ENCODE measurements around the gene ZDHHC12. TPM values are rescaled to one million over a fixed set of nuclear protein-coding genes. Genes with fewer than 3 reads are reported as not detected.
A peak's percentile ranks its signal among the peaks of the same experiment; 100 is the strongest.

Gene ZDHHC12
- total and polyA plus RNA-seq, 11 donors: 5.1 to 29.8 (median 10.9) TPM

GRCh38 chr9:128750926-128751595 lies 27.1 kb upstream of the ZDHHC12 start:
- Histone ChIP-seq H3K4me1 (no peaks in the 10 kb centered on the region), H3K36me3 (peaks cover 0 to 85% (median 74%) of the 10 kb centered on the region in 9 donors), H3K9me3 (no peaks in the 10 kb centered on the region), H3K4me3 (no peak overlapping the region), H3K27me3 (no peaks in the 10 kb centered on the region), H3K27ac (no peak overlapping the region)
- ATAC-seq (no peak), DNase-seq (no peak)
- intact Hi-C loops (cut with DNase I): no loop called here
- TF ChIP-seq CTCF (IDR thresholded peaks at IDR 0.05) (no peak), POLR2A (IDR thresholded peaks at IDR 0.05) (no peak)
- WGBS, 4 donors: 85 to 96% (median 92%) methylated on average over 19 to 22 of the region's 22 CpGs

GRCh38 chr9:128747241-128747640 lies 23.3 kb upstream of the ZDHHC12 start:
- intact Hi-C loops (cut with DNase I): no loop called here
- TF ChIP-seq CTCF (IDR thresholded peaks at IDR 0.05) (no peak), POLR2A (IDR thresholded peaks at IDR 0.05) (no peak)
- no peak overlapping the region for H3K4me3 ChIP-seq
- 97 to 100% (median 99%) methylated on average over 1 of the region's 1 CpG for WGBS, 4 donors
- H3K36me3 ChIP-seq: peaks cover 0 to 64% (median 48%) of the 10 kb centered on the region in 9 donors
- H3K9me3 ChIP-seq: no peaks in the 10 kb centered on the region
- no peaks in the 10 kb centered on the region for H3K27me3 ChIP-seq
- no peak overlapping the region for H3K27ac ChIP-seq
- H3K4me1 ChIP-seq: no peaks in the 10 kb centered on the region
- no peak for DNase-seq
- no peak for ATAC-seq

- Histone ChIP-seq H3K27ac (no peak overlapping the region), H3K4me3 (no peak overlapping the region), H3K9me3 (no peaks in the 10 kb centered on the region), H3K36me3 (peaks cover 0 to 78% (median 56%) of the 10 kb centered on the region in 9 donors), H3K27me3 (no peaks in the 10 kb centered on the region), H3K4me1 (no peaks in the 10 kb centered on the region)
- no peak for ATAC-seq
- 94 to 100% (median 98%) methylated on average over 1 of the region's 1 CpG for WGBS, 4 donors
- intact Hi-C loops (cut with DNase I): no loop called here
- no peak for TF ChIP-seq POLR2A (IDR thresholded peaks at IDR 0.05)
- TF ChIP-seq CTCF (IDR thresholded peaks at IDR 0.05): no peak
- no peak for DNase-seq
Measured at GRCh38 chr9:128743421-128743820, 19.5 kb upstream of the ZDHHC12 start.

- TF ChIP-seq POLR2A (IDR thresholded peaks at IDR 0.05) (no peak), CTCF (IDR thresholded peaks at IDR 0.05) (no peak)
- Histone ChIP-seq H3K27ac (no peak overlapping the region), H3K27me3 (no peaks in the 10 kb centered on the region), H3K4me3 (no peak overlapping the region), H3K4me1 (no peaks in the 10 kb centered on the region), H3K9me3 (no peaks in the 10 kb centered on the region), H3K36me3 (peaks cover 0 to 77% (median 51%) of the 10 kb centered on the region in 9 donors)
- intact Hi-C loops (cut with DNase I): no loop called here
- ATAC-seq (peak in 1 of 4 donors; percentile 14), DNase-seq (no peak)
- 77 to 85% (median 84%) methylated on average over 19 to 20 of the region's 20 CpGs for WGBS, 4 donors
Measured at GRCh38 chr9:128742401-128742800, 18.5 kb upstream of the ZDHHC12 start.

Measured in heart left ventricle (tissue), 16 donors.